K562 (cell line): Measurements from ENCODE around the gene ASPHD1. TPM values are rescaled to one million over a fixed set of nuclear protein-coding genes. Genes with fewer than 3 reads are reported as not detected.

ENCODE experiments used
- ADNP ChIP-seq: fragments of 200-800 bp; sonication (Bioruptor generic); IDR thresholded peaks from 2 replicates; pipeline ENCODE4 v1.6.1; 2016; ENCODE audit warnings: missing genetic modification characterization, missing compliant biosample characterization
- COPS2 ChIP-seq: fragments of 450-650 bp; conservative IDR thresholded peaks from 2 replicates; pipeline ENCODE4 v1.6.1; 2016; ENCODE audit warnings: mild to moderate bottlenecking, moderate library complexity
- EZH2 ChIP-seq: IDR thresholded peaks from 2 replicates; pipeline ENCODE4 v1.6.1; 2012; ENCODE audit warnings: low read depth, mild to moderate bottlenecking, inconsistent platforms, low read length, borderline replicate concordance
- HDGF ChIP-seq: fragments of 450-650 bp; IDR thresholded peaks from 2 replicates; pipeline ENCODE4 v1.6.1; 2016
- HNRNPK ChIP-seq: fragments of 200-400 bp; formaldehyde crosslinking; IDR thresholded peaks from one replicate; pipeline ENCODE4 v1.6.1; 2018; ENCODE audit warnings: mild to moderate bottlenecking, low read depth, low read length; ENCODE audit not compliant: poor library complexity, severe bottlenecking
- KAT2B ChIP-seq: IDR thresholded peaks from one replicate; pipeline ENCODE4 v1.6.1; 2012; ENCODE audit warnings: low read depth, mild to moderate bottlenecking, control low read depth, inconsistent platforms, low read length, moderate library complexity
- KAT8 ChIP-seq: fragments of 450-650 bp; IDR thresholded peaks from 2 replicates; pipeline ENCODE4 v1.6.1; 2016; ENCODE audit warnings: low read depth, mild to moderate bottlenecking
- MAFG ChIP-seq: fragments of 450-650 bp; conservative IDR thresholded peaks from 2 replicates; pipeline ENCODE4 v1.6.1; 2016; ENCODE audit warnings: missing genetic modification characterization, missing compliant biosample characterization
- NFE2 ChIP-seq: IDR thresholded peaks from 2 replicates; pipeline ENCODE4 v1.6.1; 2014; ENCODE audit warnings: antibody characterized with exemption, low read depth
- NR2F6 ChIP-seq: fragments of 450-650 bp; formaldehyde crosslinking; IDR thresholded peaks from 2 replicates; pipeline ENCODE4 v1.4.0; 2020; ENCODE audit warnings: mild to moderate bottlenecking
- POLR3A ChIP-seq: IDR thresholded peaks from 2 replicates; pipeline ENCODE4 v1.6.1; 2011; ENCODE audit warnings: borderline replicate concordance, mild to moderate bottlenecking, moderate library complexity; ENCODE audit not compliant: insufficient read length, insufficient read depth; ENCODE audit errors: extremely low read depth
- SNIP1 ChIP-seq: fragments of 450-650 bp; IDR thresholded peaks from 2 replicates; pipeline ENCODE4 v1.7.1; 2017; ENCODE audit warnings: low read depth, mild to moderate bottlenecking
- WHSC1 ChIP-seq: IDR thresholded peaks from one replicate; pipeline ENCODE4 v1.6.1; 2012; ENCODE audit warnings: low read length, control low read depth, inconsistent platforms
- ZFP36 ChIP-seq: fragments of 150-350 bp; IDR thresholded peaks from 2 replicates; pipeline ENCODE4 v1.6.1; 2018; ENCODE audit warnings: low read length, low read depth; ENCODE audit not compliant: partially characterized antibody
- ZNF24 ChIP-seq: fragments of 450-650 bp; IDR thresholded peaks from 2 replicates; pipeline ENCODE4 v1.6.1; 2016
- ZNF274 ChIP-seq: IDR thresholded peaks from 2 replicates; pipeline ENCODE4 v1.6.1; 2011; ENCODE audit warnings: low read depth, mild to moderate bottlenecking, low read length, moderate library complexity, borderline replicate concordance
- ZNF445 ChIP-seq: fragments of 250-450 bp; sonication (Bioruptor Pico); IDR thresholded peaks from 2 replicates; pipeline ENCODE4 v1.4.0; 2020; ENCODE audit warnings: low read depth, mild to moderate bottlenecking, moderate library complexity
- ZNF668 ChIP-seq: fragments of 250-450 bp; sonication (Bioruptor Pico); IDR thresholded peaks from 2 replicates; pipeline ENCODE4 v1.8.0; 2022; ENCODE audit warnings: mild to moderate bottlenecking, inconsistent platforms
- polyA plus RNA-seq, 8 experiments: library from polyadenylated mRNA; depleted of rRNA in 4 of 8; stranded (reverse) in 5 of 8; unstranded in 3 of 8; fragments of >200 nt; fragmentation: Nextera tagmentation in 2 of 8; fragmentation: Illumina TruSeq in 1 of 8; extraction: Ambion mirVana in 2 of 8; extraction: Trizol in 1 of 8; gene quantifications; 2 replicates each; pipeline versions ENCODE4 v1.2.1 to v1.2.3, GENCODE V29; 2011 to 2014; ENCODE audit warnings: inconsistent platforms in 1 of 8, missing spikeins in 1 of 8
- total RNA-seq, 7 experiments: library from RNA; depleted of rRNA in 6 of 7; stranded (reverse); fragments of >200 nt in 6 of 7; fragmentation: Illumina TruSeq in 2 of 7; extraction: Trizol in 2 of 7; gene quantifications; 2 replicates each; pipeline versions ENCODE4 v1.2.1 to v1.2.3, GENCODE V29; 2011 to 2021; ENCODE audit warnings: low replicate concordance in 1 of 7
- TF ChIP-seq, protein P1 (sequence below): sonication (generic); formaldehyde crosslinking; IDR thresholded peaks from 2 replicates; pipeline ENCODE4 v1.8.1; 2022; ENCODE audit warnings: missing genetic modification reagents
- TF ChIP-seq, protein P2 (sequence below), 2 experiments: fragments of 200-800 bp in 1 of 2; sonication (Bioruptor generic) in 1 of 2; sonication (generic) in 1 of 2; formaldehyde crosslinking in 1 of 2; IDR thresholded peaks in 1 of 2; conservative IDR thresholded peaks in 1 of 2; 2 replicates each; pipeline versions ENCODE4 v1.5.0 to v1.6.1; 2016 to 2020; ENCODE audit warnings: missing compliant biosample characterization in 1 of 2, missing genetic modification characterization in 1 of 2, missing genetic modification reagents in 1 of 2
- TF ChIP-seq, protein P3 (sequence below): fragments of 250-450 bp; sonication (Bioruptor Pico); IDR thresholded peaks from 2 replicates; pipeline ENCODE4 v1.5.0; 2021; ENCODE audit warnings: mild to moderate bottlenecking, borderline replicate concordance
- TF ChIP-seq, protein P4 (sequence below): fragments of 450-650 bp; IDR thresholded peaks from 2 replicates; pipeline ENCODE4 v1.6.1; 2017; ENCODE audit warnings: mild to moderate bottlenecking, moderate library complexity

The ASPHD1 gene
- total and polyA plus RNA-seq, 9 of the 15 experiments (the other 6 are each of a cell fraction or from before 2014, with no cell fraction given) = 0.03 to 0.70 (median 0.24) TPM; not detected in 5

DNA sequence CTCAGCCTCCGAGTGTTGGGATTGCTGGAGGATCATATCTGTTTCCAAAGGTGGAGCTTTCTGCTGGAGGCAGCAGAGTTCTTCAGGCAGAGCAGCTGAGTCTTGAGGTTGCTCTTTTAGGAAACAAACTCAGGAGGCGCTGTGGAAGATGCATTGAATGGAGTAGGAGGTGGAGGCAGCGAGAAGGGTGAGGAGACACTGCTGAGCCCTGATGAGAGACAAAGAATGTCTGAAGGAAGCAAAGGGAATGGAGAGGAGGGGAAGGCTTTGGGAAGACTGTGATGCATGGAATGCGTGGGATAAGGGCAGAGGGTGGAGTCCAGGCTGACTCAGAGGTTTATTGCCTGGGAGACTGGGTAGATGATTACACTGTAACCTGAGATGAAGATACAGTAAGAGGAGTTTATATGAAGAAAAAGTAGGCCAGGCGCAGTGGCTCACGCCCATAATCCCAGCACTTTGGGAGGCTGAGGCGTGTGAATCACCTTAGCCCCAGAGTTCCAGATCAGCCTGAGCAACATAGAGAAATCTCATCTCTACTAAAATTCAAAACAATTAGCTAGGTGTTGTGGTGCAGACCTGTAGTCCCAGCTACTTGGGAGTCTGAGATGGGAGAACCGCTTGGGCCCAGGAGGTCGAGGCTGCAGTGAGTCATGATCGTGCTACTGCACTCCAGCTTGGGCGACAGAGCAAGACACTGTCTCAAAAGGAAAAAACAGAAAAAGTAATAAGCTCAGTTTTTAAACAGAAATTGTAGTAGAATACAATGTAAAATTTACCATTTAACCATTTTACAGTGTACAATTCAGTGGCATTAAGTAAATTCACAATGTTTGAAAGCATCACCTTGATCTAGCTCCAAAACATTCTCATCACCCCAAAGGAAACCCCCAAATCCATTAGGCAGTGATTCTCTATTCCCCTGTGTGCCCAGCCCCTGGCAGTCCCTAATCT lies 43.8 kb downstream of the ASPHD1 start (continued):
- TF ChIP-seq, protein P1, sequence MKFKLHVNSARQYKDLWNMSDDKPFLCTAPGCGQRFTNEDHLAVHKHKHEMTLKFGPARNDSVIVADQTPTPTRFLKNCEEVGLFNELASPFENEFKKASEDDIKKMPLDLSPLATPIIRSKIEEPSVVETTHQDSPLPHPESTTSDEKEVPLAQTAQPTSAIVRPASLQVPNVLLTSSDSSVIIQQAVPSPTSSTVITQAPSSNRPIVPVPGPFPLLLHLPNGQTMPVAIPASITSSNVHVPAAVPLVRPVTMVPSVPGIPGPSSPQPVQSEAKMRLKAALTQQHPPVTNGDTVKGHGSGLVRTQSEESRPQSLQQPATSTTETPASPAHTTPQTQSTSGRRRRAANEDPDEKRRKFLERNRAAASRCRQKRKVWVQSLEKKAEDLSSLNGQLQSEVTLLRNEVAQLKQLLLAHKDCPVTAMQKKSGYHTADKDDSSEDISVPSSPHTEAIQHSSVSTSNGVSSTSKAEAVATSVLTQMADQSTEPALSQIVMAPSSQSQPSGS = no peak
- TF ChIP-seq HNRNPK (no peak), SNIP1 (no peak), ZFP36 (no peak), ZNF445 (CRISPR knock-in tag) (no peak), HDGF (peak; percentile 85), KAT8 (no peak), KAT2B (no peak), NFE2 (peak; percentile 39), ZNF24 (0 out of 2 replicates have a peak, but pooled peaks have one; percentile 15), MAFG (tag) (no peak), ADNP (tag) (peak; percentile 84), EZH2 (no peak), WHSC1 (no peak), POLR3A (no peak), NR2F6 (CRISPR knock-in tag) (no peak), ZNF668 (CRISPR knock-in tag) (no peak), ZNF274 (no peak), COPS2 (no peak)
- TF ChIP-seq, protein P2, sequence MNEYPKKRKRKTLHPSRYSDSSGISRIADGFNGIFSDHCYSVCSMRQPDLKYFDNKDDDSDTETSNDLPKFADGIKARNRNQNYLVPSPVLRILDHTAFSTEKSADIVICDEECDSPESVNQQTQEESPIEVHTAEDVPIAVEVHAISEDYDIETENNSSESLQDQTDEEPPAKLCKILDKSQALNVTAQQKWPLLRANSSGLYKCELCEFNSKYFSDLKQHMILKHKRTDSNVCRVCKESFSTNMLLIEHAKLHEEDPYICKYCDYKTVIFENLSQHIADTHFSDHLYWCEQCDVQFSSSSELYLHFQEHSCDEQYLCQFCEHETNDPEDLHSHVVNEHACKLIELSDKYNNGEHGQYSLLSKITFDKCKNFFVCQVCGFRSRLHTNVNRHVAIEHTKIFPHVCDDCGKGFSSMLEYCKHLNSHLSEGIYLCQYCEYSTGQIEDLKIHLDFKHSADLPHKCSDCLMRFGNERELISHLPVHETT (CRISPR knock-in tag; conservative IDR thresholded peaks at IDR 0.05 in 1 of 2, IDR thresholded peaks at IDR 0.05 in 1 of 2) = no peak; a peak in 2 of 4 replicates
- TF ChIP-seq, protein P3, sequence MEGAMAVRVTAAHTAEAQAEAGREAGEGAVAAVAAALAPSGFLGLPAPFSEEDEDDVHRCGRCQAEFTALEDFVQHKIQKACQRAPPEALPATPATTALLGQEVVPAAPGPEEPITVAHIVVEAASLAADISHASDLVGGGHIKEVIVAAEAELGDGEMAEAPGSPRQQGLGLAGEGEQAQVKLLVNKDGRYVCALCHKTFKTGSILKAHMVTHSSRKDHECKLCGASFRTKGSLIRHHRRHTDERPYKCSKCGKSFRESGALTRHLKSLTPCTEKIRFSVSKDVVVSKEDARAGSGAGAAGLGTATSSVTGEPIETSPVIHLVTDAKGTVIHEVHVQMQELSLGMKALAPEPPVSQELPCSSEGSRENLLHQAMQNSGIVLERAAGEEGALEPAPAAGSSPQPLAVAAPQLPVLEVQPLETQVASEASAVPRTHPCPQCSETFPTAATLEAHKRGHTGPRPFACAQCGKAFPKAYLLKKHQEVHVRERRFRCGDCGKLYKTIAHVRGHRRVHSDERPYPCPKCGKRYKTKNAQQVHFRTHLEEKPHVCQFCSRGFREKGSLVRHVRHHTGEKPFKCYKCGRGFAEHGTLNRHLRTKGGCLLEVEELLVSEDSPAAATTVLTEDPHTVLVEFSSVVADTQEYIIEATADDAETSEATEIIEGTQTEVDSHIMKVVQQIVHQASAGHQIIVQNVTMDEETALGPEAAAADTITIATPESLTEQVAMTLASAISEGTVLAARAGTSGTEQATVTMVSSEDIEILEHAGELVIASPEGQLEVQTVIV = no peak
- TF ChIP-seq, protein P4, sequence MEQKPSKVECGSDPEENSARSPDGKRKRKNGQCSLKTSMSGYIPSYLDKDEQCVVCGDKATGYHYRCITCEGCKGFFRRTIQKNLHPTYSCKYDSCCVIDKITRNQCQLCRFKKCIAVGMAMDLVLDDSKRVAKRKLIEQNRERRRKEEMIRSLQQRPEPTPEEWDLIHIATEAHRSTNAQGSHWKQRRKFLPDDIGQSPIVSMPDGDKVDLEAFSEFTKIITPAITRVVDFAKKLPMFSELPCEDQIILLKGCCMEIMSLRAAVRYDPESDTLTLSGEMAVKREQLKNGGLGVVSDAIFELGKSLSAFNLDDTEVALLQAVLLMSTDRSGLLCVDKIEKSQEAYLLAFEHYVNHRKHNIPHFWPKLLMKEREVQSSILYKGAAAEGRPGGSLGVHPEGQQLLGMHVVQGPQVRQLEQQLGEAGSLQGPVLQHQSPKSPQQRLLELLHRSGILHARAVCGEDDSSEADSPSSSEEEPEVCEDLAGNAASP = no peak
